HEK293 (cell line): Measurements from ENCODE around the gene CBS.
"Not testable (repeated sequence)": the region's sequence is repeated elsewhere in the genome, so short reads cannot be mapped to it uniquely, and the experiment has no call there.

ENCODE experiments used
- CTCF ChIP-seq: fragments of 450-650 bp; formaldehyde crosslinking; IDR thresholded peaks from 2 replicates; pipeline ENCODE4 v1.5.1; 2016; ENCODE audit warnings: missing biosample characterization, missing genetic modification characterization
- FEZF1 ChIP-seq: fragments of 450-650 bp; formaldehyde crosslinking; IDR thresholded peaks from 2 replicates; pipeline ENCODE4 v1.5.1; 2016; ENCODE audit warnings: missing biosample characterization, missing genetic modification characterization
- PBX3 ChIP-seq: sonication (generic); formaldehyde crosslinking; IDR thresholded peaks from 2 replicates; pipeline ENCODE4 v1.8.1; 2022; ENCODE audit warnings: mild to moderate bottlenecking, moderate library complexity, missing genetic modification reagents
- ZBTB17 ChIP-seq: fragments of 450-650 bp; formaldehyde crosslinking; IDR thresholded peaks from 2 replicates; pipeline ENCODE4 v1.5.1; 2016; ENCODE audit warnings: missing biosample characterization, missing genetic modification characterization
- ZFP37 ChIP-seq: fragments of 450-650 bp; formaldehyde crosslinking; IDR thresholded peaks from 2 replicates; pipeline ENCODE4 v1.5.1; 2016; ENCODE audit warnings: missing biosample characterization, missing genetic modification characterization
- ZNF274 ChIP-seq, 2 experiments: fragments of 200-500 bp in 1 of 2; fragments of 450-650 bp in 1 of 2; sonication (Bioruptor generic) in 1 of 2; formaldehyde crosslinking in 1 of 2; IDR thresholded peaks; 2 replicates each; pipeline versions ENCODE4 v1.5.1 to v1.6.1; 2014 to 2016; ENCODE audit warnings: borderline replicate concordance in 1 of 2, inconsistent platforms in 1 of 2, low read length in 1 of 2, missing biosample characterization in 1 of 2, missing genetic modification characterization in 1 of 2
- ZNF416 ChIP-seq: fragments of 450-650 bp; formaldehyde crosslinking; IDR thresholded peaks from 2 replicates; pipeline ENCODE4 v1.5.1; 2016; ENCODE audit warnings: missing biosample characterization, missing genetic modification characterization
- ZNF449 ChIP-seq: fragments of 450-650 bp; formaldehyde crosslinking; IDR thresholded peaks from 2 replicates; pipeline ENCODE4 v1.5.1; 2017; ENCODE audit warnings: missing biosample characterization, mild to moderate bottlenecking, missing genetic modification characterization, moderate library complexity
- ZNF501 ChIP-seq: fragments of 450-650 bp; formaldehyde crosslinking; IDR thresholded peaks from 2 replicates; pipeline ENCODE4 v1.5.1; 2016; ENCODE audit warnings: missing biosample characterization, missing genetic modification characterization
- ZNF561 ChIP-seq: fragments of 450-650 bp; IDR thresholded peaks from 2 replicates; pipeline ENCODE4 v1.5.1; 2018; ENCODE audit warnings: missing biosample characterization, missing genetic modification characterization, borderline replicate concordance
- ZNF624 ChIP-seq: fragments of 450-650 bp; formaldehyde crosslinking; IDR thresholded peaks from 2 replicates; pipeline ENCODE4 v1.5.1; 2017; ENCODE audit warnings: missing biosample characterization, missing genetic modification characterization
- ZNF677 ChIP-seq: fragments of 450-650 bp; IDR thresholded peaks from 2 replicates; pipeline ENCODE4 v1.5.0; 2018; ENCODE audit warnings: missing biosample characterization, mild to moderate bottlenecking, missing genetic modification characterization, moderate library complexity
- TF ChIP-seq, protein P1 (sequence below): fragments of 450-650 bp; formaldehyde crosslinking; IDR thresholded peaks from 2 replicates; pipeline ENCODE4 v1.5.1; 2016; ENCODE audit warnings: missing biosample characterization, missing genetic modification characterization, low read depth

DNA sequence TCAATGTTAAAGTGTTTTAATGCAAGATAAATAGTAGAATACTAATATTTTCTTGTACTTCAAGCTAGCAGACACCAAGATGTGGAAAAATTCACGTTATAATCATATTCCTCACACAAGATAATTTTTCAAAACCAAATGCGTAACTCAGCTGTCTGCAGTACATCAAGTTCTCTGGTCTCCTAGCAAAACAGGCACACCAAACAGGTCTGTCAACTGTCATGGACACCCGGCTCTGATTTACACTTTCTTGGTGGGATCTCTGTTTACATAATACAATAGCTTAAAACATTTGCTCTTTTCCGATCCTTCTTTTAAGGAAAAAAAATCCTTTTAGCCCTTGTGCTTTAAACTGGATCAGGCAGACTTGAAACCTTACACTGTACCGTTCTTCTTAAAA is 26.0 kb upstream of the CBS start:
- TF ChIP-seq PBX3; ZNF449; CTCF (tag by site-specific recombination); ZBTB17; ZNF624 (tag by site-specific recombination); ZFP37 (tag by site-specific recombination); ZNF416 (tag by site-specific recombination); ZNF501 (tag by site-specific recombination); FEZF1; ZNF561 (tag by site-specific recombination); ZNF274 (IDR thresholded peaks at IDR 0.05; ENCODE audit: low read length); ZNF274 (tag by site-specific recombination; IDR thresholded peaks at IDR 0.05; ENCODE audit: borderline replicate concordance); ZNF677 (tag by site-specific recombination): not testable (repeated sequence)
- TF ChIP-seq, protein P1, sequence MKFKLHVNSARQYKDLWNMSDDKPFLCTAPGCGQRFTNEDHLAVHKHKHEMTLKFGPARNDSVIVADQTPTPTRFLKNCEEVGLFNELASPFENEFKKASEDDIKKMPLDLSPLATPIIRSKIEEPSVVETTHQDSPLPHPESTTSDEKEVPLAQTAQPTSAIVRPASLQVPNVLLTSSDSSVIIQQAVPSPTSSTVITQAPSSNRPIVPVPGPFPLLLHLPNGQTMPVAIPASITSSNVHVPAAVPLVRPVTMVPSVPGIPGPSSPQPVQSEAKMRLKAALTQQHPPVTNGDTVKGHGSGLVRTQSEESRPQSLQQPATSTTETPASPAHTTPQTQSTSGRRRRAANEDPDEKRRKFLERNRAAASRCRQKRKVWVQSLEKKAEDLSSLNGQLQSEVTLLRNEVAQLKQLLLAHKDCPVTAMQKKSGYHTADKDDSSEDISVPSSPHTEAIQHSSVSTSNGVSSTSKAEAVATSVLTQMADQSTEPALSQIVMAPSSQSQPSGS (tag by site-specific recombination): not testable (repeated sequence)
